Activated CD8-positive, alpha-beta memory T cell treated with anti-CD3 and anti-CD28 coated beads for 36 hours (primary cell): Measurements from ENCODE around the gene SEMA5A. TPM values are rescaled to one million over a fixed set of nuclear protein-coding genes. Genes with fewer than 3 reads are reported as not detected.

ENCODE experiments used
- CTCF ChIA-PET: fragments of 350-600 bp; sonication (Branson Sonifier 250); formaldehyde crosslinking; loops from one replicate; lab custom pipeline; 2021; ENCODE audit warnings: antibody characterized with exemption; lab: Charles Lee
- POLR2A ChIA-PET: fragments of 350-600 bp; sonication (Branson Sonifier 250); formaldehyde crosslinking; loops from one replicate; lab custom pipeline; 2021; ENCODE audit warnings: antibody characterized with exemption; lab: Charles Lee
- total RNA-seq, 2 experiments: library from RNA; stranded (reverse); gene quantifications; one replicate each; pipeline ENCODE4 v1.2.3, GENCODE V29; 2021

The SEMA5A gene
- total RNA-seq, 2 experiments from 2014 or later = not detected

GRCh38 chr5:9265441-9266287 is 280.2 kb downstream of the SEMA5A start:
- ChIA-PET POLR2A (no interaction called here), CTCF (no interaction called here)

- ChIA-PET CTCF (no interaction called here), POLR2A (no interaction called here)
Measured at GRCh38 chr5:9264301-9264700, 281.6 kb downstream of the SEMA5A start.

- CTCF ChIA-PET = no interaction called here
- POLR2A ChIA-PET = no interaction called here
Measured at GRCh38 chr5:9263656-9264055, 282.2 kb downstream of the SEMA5A start.

GRCh38 chr5:9251379-9251980 is 294.4 kb downstream of the SEMA5A start:
- ChIA-PET CTCF (no interaction called here), POLR2A (no interaction called here)

GRCh38 chr5:9249231-9249630 is 296.6 kb downstream of the SEMA5A start:
- POLR2A ChIA-PET = no interaction called here
- CTCF ChIA-PET = no interaction called here

GRCh38 chr5:9245071-9245470 is 300.8 kb downstream of the SEMA5A start:
- POLR2A ChIA-PET = no interaction called here
- CTCF ChIA-PET = no interaction called here

GRCh38 chr5:9244417-9244816 is 301.5 kb downstream of the SEMA5A start:
- CTCF ChIA-PET = no interaction called here
- POLR2A ChIA-PET = no interaction called here

GRCh38 chr5:9241479-9242305 is 304.2 kb downstream of the SEMA5A start:
- ChIA-PET POLR2A (no interaction called here), CTCF (no interaction called here)

- CTCF ChIA-PET = no interaction called here
- POLR2A ChIA-PET = no interaction called here
Measured at GRCh38 chr5:9240431-9240830, 305.4 kb downstream of the SEMA5A start.

GRCh38 chr5:9239626-9240025 is 306.2 kb downstream of the SEMA5A start:
- ChIA-PET POLR2A (no interaction called here), CTCF (no interaction called here)

- ChIA-PET POLR2A (no interaction called here), CTCF (no interaction called here)
Measured at GRCh38 chr5:9239071-9239470, 306.8 kb downstream of the SEMA5A start.

- ChIA-PET POLR2A (no interaction called here), CTCF (no interaction called here)
Measured at GRCh38 chr5:9233712-9234111, 312.2 kb downstream of the SEMA5A start.

GRCh38 chr5:9233035-9233434 is 312.8 kb downstream of the SEMA5A start:
- ChIA-PET POLR2A (no interaction called here), CTCF (no interaction called here)

- ChIA-PET POLR2A (no interaction called here), CTCF (no interaction called here)
Measured at GRCh38 chr5:9231842-9232241, 314.0 kb downstream of the SEMA5A start.

- ChIA-PET POLR2A (no interaction called here), CTCF (no interaction called here)
Measured at GRCh38 chr5:9230355-9230754, 315.5 kb downstream of the SEMA5A start.

GRCh38 chr5:9226016-9226536 is 319.8 kb downstream of the SEMA5A start:
- ChIA-PET CTCF (no interaction called here), POLR2A (no interaction called here)

- CTCF ChIA-PET = interaction anchor here (1.2 kb wide), 1 partner anchor 8 kb away, joined by 3 read pairs; no protein-coding TSS in a partner anchor
- POLR2A ChIA-PET = no interaction called here
Measured at GRCh38 chr5:9222054-9222976, 323.6 kb downstream of the SEMA5A start.

GRCh38 chr5:9218358-9218757 is 327.5 kb downstream of the SEMA5A start:
- ChIA-PET CTCF (no interaction called here), POLR2A (no interaction called here)

- ChIA-PET POLR2A (no interaction called here), CTCF (no interaction called here)
Measured at GRCh38 chr5:9212605-9213004, 333.3 kb downstream of the SEMA5A start.
